SU-DHL-6 (cell line): ENCODE measurements around the gene PGAM2.

Source experiments
- H2AFZ ChIP-seq: fragments of 200-600 bp; sonication (generic); 2 replicates; pipeline ENCODE4 v1.6.1; 2014; ENCODE audit warnings: low read depth, mild to moderate bottlenecking, moderate library complexity, mixed read lengths, antibody characterized with exemption, low read length; ENCODE audit not compliant: severe bottlenecking
- H3F3A ChIP-seq: fragments of 200-600 bp; shearing (Covaris generic); 2 replicates; pipeline ENCODE4 v1.6.0; 2016; ENCODE audit warnings: antibody characterized with exemption, mild to moderate bottlenecking; ENCODE audit not compliant: insufficient read depth
- H3K27ac ChIP-seq: fragments of 200-600 bp; sonication (generic); 2 replicates; pipeline ENCODE4 v1.5.1; 2016; ENCODE audit warnings: low read depth, mild to moderate bottlenecking, low read length, moderate library complexity, mixed read lengths
- H3K27me3 ChIP-seq: fragments of 200-600 bp; sonication (generic), shearing (Covaris generic); 2 replicates; pipeline ENCODE4 v1.6.0; 2014; ENCODE audit warnings: mild to moderate bottlenecking, low read length
- H3K36me3 ChIP-seq: fragments of 200-600 bp; sonication (generic); 2 replicates; pipeline ENCODE4 v1.6.1; 2014; ENCODE audit warnings: mild to moderate bottlenecking, low read length, mixed read lengths
- H3K4me2 ChIP-seq: fragments of 300-600, 200-600 bp; shearing (Covaris generic), sonication (generic); 2 replicates; pipeline ENCODE4 v1.6.0; 2014; ENCODE audit warnings: low read length, low read depth, mild to moderate bottlenecking; ENCODE audit not compliant: poor library complexity, severe bottlenecking
- H3K4me3 ChIP-seq: fragments of 200-600 bp; sonication (generic); 2 replicates; pipeline ENCODE4 v1.5.1; 2014; ENCODE audit warnings: antibody characterized with exemption, low read length, mild to moderate bottlenecking, mixed read lengths; ENCODE audit not compliant: insufficient read depth, poor library complexity, severe bottlenecking
- H3K79me2 ChIP-seq: fragments of 200-600 bp; sonication (generic); 2 replicates; pipeline ENCODE4 v1.6.1; 2014; ENCODE audit warnings: mild to moderate bottlenecking, low read length, moderate library complexity; ENCODE audit not compliant: insufficient read depth
- H3K9ac ChIP-seq: fragments of 200-600 bp; sonication (generic); 2 replicates; pipeline ENCODE4 v1.7.0; 2014; ENCODE audit warnings: mild to moderate bottlenecking, low read length
- H3K9me2 ChIP-seq: fragments of 200-600 bp; sonication (generic); replicated peaks from 2 replicates; pipeline ENCODE4 v1.6.1; 2014; ENCODE audit warnings: low read length; ENCODE audit not compliant: insufficient read depth
- H3K9me3 ChIP-seq: fragments of 200-600 bp; sonication (generic); 2 replicates; pipeline ENCODE4 v1.6.1; 2014; ENCODE audit warnings: low read length, mixed read lengths; ENCODE audit not compliant: insufficient read depth
- H4K20me1 ChIP-seq: fragments of 200-600 bp; sonication (generic); 2 replicates; pipeline ENCODE4 v1.6.1; 2014; ENCODE audit warnings: low read depth, mild to moderate bottlenecking, antibody characterized with exemption, low read length, moderate library complexity, mixed read lengths
- EZH2phosphoT487 ChIP-seq: fragments of 200-600 bp; sonication (generic), shearing (Covaris generic); conservative IDR thresholded peaks from 2 replicates; pipeline ENCODE4 v1.6.1; 2018; ENCODE audit warnings: mild to moderate bottlenecking, antibody characterized with exemption, low read length, moderate library complexity, mixed read lengths
- TF ChIP-seq, protein P1 (sequence below): fragments of 200-600 bp; sonication (generic); IDR thresholded peaks from one replicate; pipeline ENCODE4 v1.5.1; 2017; ENCODE audit warnings: antibody characterized with exemption, mild to moderate bottlenecking, low read length, moderate library complexity; ENCODE audit not compliant: insufficient read depth, poor library complexity, severe bottlenecking

The PGAM2 gene

DNA sequence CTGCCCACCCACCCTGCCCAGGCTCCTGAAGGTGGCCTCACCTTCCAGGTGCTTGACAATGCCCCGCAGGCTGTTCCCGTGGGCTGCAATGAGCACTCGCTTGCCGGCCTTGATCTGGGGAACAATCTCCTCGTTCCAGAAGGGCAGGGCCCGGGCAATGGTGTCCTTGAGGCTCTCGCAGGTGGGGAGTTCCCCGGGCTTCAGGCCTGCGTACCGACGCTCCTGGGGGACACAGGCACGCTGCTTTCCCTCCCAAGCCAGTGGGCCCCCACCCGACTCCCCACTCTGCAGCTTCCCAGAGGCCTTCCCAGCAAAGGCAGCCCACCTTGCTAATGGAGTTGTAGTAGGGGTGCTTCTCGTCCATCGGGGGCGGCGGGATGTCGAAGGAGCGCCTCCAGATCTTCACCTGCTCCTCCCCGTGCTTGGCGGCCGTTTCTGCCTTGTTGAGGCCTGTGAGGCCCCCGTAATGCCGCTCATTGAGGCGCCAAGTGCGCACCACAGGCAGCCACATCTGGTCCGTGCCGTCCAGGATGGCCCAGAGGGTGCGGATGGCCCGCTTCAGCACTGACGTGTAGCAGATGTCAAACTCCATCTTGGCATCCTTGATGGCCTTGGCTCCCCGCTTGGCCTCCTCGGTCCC is 456 bp downstream of the PGAM2 start:
- no peaks in the 10 kb centered on the region for H3K79me2 ChIP-seq
- no peaks in the 10 kb centered on the region for H3K27me3 ChIP-seq
- peaks cover 3% of the 10 kb centered on the region; the same call in 1 of the 2 replicates for H4K20me1 ChIP-seq
- no peaks in the 10 kb centered on the region for H3K9me2 ChIP-seq
- H3K36me3 ChIP-seq, result 0 out of 2 replicates have a peak, but pooled peaks cover 4% of the 10 kb centered on the region
- H3F3A ChIP-seq, result peaks cover 13% of the 10 kb centered on the region
- no peak overlapping the region for H3K27ac ChIP-seq
- H3K4me2 ChIP-seq, result no peak overlapping the region
- no peak overlapping the region for H3K9ac ChIP-seq
- no peaks in the 10 kb centered on the region for H3K9me3 ChIP-seq
- TF ChIP-seq, protein P1, sequence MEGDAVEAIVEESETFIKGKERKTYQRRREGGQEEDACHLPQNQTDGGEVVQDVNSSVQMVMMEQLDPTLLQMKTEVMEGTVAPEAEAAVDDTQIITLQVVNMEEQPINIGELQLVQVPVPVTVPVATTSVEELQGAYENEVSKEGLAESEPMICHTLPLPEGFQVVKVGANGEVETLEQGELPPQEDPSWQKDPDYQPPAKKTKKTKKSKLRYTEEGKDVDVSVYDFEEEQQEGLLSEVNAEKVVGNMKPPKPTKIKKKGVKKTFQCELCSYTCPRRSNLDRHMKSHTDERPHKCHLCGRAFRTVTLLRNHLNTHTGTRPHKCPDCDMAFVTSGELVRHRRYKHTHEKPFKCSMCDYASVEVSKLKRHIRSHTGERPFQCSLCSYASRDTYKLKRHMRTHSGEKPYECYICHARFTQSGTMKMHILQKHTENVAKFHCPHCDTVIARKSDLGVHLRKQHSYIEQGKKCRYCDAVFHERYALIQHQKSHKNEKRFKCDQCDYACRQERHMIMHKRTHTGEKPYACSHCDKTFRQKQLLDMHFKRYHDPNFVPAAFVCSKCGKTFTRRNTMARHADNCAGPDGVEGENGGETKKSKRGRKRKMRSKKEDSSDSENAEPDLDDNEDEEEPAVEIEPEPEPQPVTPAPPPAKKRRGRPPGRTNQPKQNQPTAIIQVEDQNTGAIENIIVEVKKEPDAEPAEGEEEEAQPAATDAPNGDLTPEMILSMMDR, result no peak
- no peak for TF ChIP-seq EZH2phosphoT487
- H2AFZ ChIP-seq, result no peak overlapping the region
- no peak overlapping the region for H3K4me3 ChIP-seq

DNA sequence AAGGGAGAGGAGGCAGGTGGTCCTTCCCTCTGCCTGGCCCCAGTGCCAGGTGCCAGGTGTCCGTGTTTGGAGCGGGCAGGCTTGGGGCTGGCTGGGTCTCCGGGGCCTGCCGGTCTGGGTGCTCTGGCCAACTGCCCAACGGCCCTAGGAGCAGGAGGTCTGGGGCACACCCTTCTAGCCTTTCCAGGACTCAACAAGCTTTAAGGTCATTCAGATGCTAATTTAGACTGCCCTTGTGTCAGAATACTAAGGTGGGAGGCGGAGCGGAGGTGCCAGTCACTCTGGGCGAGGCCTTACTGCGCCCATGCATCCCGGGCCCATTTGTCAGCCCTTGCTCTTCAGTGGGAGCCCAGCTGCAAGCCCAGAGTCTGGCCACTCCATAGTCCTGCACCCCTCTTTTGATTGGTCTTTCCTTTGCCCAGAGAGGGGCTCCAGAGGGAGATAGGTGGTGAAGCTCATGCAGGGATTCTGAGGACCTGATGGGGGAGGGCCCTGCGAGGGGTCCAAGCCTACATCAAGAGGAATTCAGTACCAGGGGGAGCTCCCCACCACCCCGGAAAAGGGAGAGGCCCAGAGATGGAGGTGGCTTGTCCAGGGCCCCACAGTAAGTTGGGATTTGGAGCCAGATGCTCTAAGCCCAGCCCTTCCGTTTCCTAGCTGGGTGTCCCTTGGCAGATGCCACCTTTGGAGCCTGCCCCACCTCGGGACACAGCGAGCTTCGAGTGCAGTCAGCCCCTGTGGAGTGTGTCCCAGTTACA is 1.3 kb downstream of the PGAM2 start:
- Histone ChIP-seq H3K4me2 (no peak overlapping the region), H3K27me3 (no peaks in the 10 kb centered on the region), H3K79me2 (no peaks in the 10 kb centered on the region), H3F3A (peaks cover 11% of the 10 kb centered on the region), H3K27ac (no peak overlapping the region), H2AFZ (no peak overlapping the region), H3K9me2 (no peaks in the 10 kb centered on the region), H3K9me3 (no peaks in the 10 kb centered on the region), H3K36me3 (peaks cover 7% of the 10 kb centered on the region; the same call in 1 of the 2 replicates), H3K4me3 (no peak overlapping the region), H3K9ac (no peak overlapping the region), H4K20me1 (no peaks in the 10 kb centered on the region; the same call in 1 of the 2 replicates)
- TF ChIP-seq EZH2phosphoT487, result no peak
- TF ChIP-seq, protein P1, result no peak

DNA sequence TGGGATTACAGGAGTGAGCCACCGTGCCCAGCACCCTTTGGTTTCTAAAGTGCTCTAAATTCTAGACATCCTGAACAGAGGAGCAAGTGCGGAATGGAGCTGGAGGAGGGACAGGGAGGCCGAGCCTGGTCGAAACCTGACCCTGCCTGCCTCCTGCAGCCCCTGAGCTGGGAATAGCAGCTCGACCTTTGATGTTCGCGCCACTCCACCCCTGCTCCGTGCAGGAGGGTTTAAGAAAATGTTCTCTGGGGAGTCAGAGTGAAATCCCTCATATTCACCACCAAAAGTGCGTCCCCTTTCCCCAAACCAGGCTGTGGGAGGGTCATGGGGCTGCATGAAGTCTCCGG is 1.8 kb downstream of the PGAM2 start:
- Histone ChIP-seq H3K9ac (no peak overlapping the region), H3F3A (peaks cover 6% of the 10 kb centered on the region; the same call in 1 of the 2 replicates), H2AFZ (no peak overlapping the region), H4K20me1 (no peaks in the 10 kb centered on the region; the same call in 1 of the 2 replicates), H3K4me2 (no peak overlapping the region), H3K79me2 (no peaks in the 10 kb centered on the region), H3K27me3 (no peaks in the 10 kb centered on the region), H3K27ac (no peak overlapping the region), H3K9me3 (no peaks in the 10 kb centered on the region), H3K4me3 (no peak overlapping the region), H3K9me2 (no peaks in the 10 kb centered on the region), H3K36me3 (peaks cover 11% of the 10 kb centered on the region; the same call in 1 of the 2 replicates)
- TF ChIP-seq EZH2phosphoT487, result no peak
- TF ChIP-seq, protein P1, result no peak
